ENCODE results near the gene AOPEP.
A peak's percentile ranks its signal among the peaks of the same experiment; 100 is the strongest.

DNA sequence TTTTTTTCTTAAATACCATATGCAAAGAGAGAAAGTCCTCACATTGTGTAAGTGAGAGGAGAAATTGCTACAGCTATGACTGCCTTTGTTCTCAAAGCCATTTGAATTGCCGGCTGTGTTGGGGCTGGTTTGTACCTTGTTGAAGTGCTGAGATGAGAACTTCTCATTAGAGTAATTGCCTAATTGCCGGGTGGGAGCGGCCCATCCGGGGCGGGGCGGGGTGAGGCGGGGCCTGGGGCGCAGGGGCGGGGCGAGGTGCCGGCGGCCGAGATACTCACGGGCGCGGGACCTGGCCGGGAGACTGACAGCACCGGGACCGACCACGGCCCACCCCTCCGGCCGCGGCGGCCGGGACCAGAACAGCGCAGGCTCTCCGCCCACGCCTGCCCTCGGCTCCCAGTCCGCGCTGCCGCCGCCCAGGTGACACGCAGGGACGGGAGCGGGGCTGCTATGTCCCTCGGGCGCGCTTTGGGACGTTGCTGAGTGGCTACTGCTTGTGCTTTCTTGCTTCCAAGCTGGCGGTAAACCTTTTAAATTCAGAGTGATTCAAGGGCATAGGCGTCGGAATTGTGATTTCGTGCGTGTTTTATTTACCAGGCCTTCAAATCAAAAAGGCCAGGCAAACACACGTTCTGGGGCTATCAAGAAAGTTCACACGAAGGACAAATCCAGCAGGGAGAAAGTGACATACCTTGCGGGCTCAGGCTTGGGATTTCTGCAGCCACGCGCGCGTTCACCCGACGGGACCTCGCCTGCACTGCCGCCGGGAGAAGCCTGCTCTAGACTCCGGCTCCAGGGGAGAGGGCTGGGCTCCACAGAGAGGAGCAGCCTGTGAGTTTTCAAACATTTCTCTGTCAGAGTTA lies 322.0 kb downstream of the AOPEP start:
- TF ChIP-seq, protein P1, sequence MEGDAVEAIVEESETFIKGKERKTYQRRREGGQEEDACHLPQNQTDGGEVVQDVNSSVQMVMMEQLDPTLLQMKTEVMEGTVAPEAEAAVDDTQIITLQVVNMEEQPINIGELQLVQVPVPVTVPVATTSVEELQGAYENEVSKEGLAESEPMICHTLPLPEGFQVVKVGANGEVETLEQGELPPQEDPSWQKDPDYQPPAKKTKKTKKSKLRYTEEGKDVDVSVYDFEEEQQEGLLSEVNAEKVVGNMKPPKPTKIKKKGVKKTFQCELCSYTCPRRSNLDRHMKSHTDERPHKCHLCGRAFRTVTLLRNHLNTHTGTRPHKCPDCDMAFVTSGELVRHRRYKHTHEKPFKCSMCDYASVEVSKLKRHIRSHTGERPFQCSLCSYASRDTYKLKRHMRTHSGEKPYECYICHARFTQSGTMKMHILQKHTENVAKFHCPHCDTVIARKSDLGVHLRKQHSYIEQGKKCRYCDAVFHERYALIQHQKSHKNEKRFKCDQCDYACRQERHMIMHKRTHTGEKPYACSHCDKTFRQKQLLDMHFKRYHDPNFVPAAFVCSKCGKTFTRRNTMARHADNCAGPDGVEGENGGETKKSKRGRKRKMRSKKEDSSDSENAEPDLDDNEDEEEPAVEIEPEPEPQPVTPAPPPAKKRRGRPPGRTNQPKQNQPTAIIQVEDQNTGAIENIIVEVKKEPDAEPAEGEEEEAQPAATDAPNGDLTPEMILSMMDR (IDR thresholded peaks at IDR 0.05 in 8 of 11, conservative IDR thresholded peaks at IDR 0.05 in 3 of 11): no peak
- TF ChIP-seq POLR2AphosphoS5 (IDR thresholded peaks at IDR 0.05) (peak; percentile 43 to 81 (median 72)), POLR2A (IDR thresholded peaks at IDR 0.05) (no peak)

Measured in spleen (tissue), 7 donors.